Activated naive CD4-positive, alpha-beta T cell treated with anti-CD3 and anti-CD28 coated beads, Interleukin-2, amount 50 U/mL, for 24 hours (primary cell): ENCODE measurements around the gene NCOA4.
"Not testable (repeated sequence)": the region's sequence is repeated elsewhere in the genome, so short reads cannot be mapped to it uniquely, and the experiment has no call there.

Experiments used
- H3K27ac Mint-ChIP-seq: one replicate; pipeline ENCODE4 v1.8.0; 2021; ENCODE audit warnings: mild to moderate bottlenecking, mixed read lengths
- H3K27me3 Mint-ChIP-seq: one replicate; pipeline ENCODE4 v1.8.0; 2021; ENCODE audit warnings: mixed read lengths
- H3K36me3 Mint-ChIP-seq: one replicate; pipeline ENCODE4 v1.8.0; 2021; ENCODE audit warnings: mixed read lengths
- H3K4me1 Mint-ChIP-seq: one replicate; pipeline ENCODE4 v1.8.0; 2021; ENCODE audit warnings: mixed read lengths
- H3K4me3 Mint-ChIP-seq: one replicate; pipeline ENCODE4 v1.8.0; 2021; ENCODE audit warnings: mild to moderate bottlenecking, mixed read lengths
- H3K9me3 Mint-ChIP-seq: one replicate; pipeline ENCODE4 v1.8.0; 2021; ENCODE audit warnings: mixed read lengths

The NCOA4 gene

DNA sequence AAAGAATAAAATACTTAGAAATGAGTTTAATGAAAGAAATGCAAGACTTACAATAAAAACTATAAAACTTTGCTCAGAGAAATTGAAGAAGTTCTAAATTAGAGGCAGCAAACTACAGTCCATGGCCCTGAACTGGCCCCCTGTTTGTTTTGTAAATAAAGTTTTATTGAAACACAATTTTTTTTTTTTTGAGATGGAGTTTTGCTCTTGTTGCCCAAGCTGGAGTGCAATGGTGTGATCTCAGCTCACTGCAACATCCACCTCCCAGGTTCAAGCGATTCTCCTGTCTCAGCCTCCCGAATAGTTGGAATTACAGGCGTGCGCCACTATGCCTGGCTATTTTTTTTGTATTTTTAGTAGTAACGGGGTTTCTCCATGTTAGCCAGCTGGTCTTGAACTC lies 27.5 kb upstream of the NCOA4 start:
- not testable (repeated sequence) for H3K4me3 Mint-ChIP-seq, H3K27ac Mint-ChIP-seq, H3K9me3 Mint-ChIP-seq, H3K27me3 Mint-ChIP-seq, H3K36me3 Mint-ChIP-seq, H3K4me1 Mint-ChIP-seq

DNA sequence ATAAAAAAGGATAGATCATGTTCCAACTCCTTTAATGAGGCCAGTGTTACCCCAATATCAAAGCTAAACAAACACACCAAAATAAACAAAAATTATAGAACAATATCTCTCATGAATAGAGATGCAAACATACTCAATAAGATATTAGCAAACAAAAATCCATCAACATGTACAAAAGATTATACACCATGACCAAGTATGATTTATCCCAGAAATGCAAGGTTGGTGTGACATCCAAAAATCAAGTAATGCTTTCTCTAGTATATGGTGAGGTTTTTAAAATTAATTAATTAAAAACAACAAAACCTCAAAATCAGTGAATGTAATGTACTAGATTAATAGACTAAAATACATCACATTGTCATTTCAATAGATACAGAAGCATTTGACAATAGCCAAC lies 26.6 kb upstream of the NCOA4 start:
- Mint-ChIP-seq H3K36me3 (peaks cover 2% of the 10 kb centered on the region), H3K4me1 (no peaks in the 10 kb centered on the region), H3K27me3 (no peaks in the 10 kb centered on the region), H3K27ac (no peak overlapping the region), H3K4me3 (no peak overlapping the region), H3K9me3 (no peaks in the 10 kb centered on the region)

DNA sequence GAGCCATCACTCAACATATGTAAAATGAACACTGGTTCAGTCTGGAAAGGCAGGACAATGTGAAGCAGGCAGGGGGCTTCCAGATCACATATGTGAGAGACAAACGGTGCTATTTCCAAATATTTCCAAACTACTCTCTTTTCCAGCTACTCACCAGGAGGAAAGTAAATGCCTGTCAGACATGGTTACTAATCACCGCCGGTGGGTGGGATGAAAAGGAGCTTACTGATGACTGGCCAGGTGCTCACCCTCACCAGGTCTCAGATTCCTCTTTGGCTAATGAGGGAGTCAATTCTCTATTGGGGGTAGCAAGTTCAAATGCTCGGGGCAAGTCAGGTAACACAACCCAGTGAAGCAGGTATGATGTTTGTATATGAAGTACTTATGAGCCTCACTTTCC lies 25.3 kb upstream of the NCOA4 start:
- Mint-ChIP-seq H3K27ac (no peak overlapping the region), H3K36me3 (peaks cover 2% of the 10 kb centered on the region), H3K4me3 (no peak overlapping the region), H3K4me1 (no peaks in the 10 kb centered on the region), H3K27me3 (no peaks in the 10 kb centered on the region), H3K9me3 (no peaks in the 10 kb centered on the region)

DNA sequence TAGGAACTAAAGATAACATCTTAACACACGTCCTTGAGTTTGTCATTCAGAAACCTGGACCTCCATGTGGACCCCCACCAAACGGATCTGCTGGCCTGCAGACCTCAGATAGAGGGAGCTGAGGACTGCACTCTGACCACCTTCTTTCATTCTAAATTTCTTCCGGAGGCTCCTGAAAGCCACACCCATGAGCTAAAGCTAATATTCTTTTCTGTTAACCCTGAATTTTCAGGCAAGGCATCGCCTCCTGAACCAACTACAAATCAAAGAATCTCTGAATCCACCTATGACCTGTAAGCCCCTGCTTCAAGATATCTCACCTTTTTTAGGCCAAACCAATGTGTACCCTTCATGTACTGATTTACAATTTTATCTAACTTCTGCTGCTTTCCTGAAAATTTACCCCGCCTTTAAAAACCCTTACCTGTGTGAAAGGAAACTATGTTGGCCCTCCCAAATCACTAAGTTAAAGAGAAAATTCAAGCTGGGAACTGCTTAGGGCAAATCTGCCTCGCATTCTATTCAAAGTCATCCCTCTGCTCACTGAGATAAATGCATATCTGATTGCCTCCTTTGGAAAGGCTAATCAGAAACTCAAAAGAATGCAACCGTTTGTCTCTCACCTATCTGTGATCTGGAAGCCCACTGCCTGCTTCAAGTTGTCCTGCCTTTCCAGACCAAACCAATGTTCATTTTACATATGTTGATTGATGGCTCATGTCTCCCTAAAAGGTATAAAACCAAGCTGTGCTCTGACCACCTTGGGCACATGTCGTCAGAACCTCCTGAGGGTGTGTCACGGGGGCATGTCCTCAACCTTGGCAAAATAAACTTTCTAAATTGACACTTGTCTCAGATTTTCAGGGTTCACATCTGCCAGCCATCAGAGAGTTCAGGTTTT lies 23.4 kb upstream of the NCOA4 start:
- H3K27me3 Mint-ChIP-seq, result no peaks in the 10 kb centered on the region
- H3K4me1 Mint-ChIP-seq, result no peaks in the 10 kb centered on the region
- no peaks in the 10 kb centered on the region for H3K9me3 Mint-ChIP-seq
- H3K4me3 Mint-ChIP-seq, result no peak overlapping the region
- no peak overlapping the region for H3K27ac Mint-ChIP-seq
- peaks cover 2% of the 10 kb centered on the region for H3K36me3 Mint-ChIP-seq

DNA sequence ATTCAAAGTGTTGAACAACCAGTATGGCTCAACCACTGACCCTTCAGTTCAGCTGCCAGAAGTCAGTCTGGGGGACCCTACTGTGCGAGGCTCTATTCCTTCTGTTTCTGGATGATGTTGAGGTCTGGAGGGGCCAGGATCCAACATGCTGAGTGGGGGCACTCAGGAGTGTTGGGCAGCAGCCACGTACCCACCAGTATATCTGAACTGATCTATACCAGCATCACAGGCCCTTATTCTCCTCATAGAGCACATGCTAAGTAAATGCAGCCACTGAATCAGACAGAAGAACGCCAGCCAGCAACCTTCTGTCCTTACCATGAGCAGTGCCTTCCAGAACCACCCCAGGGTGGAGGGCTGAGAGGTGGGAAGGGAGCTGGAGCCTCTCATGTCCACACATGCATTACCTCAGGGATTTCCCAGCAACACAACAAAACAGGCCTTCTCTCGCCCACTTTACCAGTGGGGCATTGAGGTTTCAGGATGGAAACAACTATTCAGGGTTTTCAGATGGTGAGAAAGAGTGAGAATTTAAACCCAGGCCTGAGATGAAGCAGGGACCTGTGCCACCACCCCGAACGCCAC lies 22.5 kb upstream of the NCOA4 start:
- no peak overlapping the region for H3K27ac Mint-ChIP-seq

DNA sequence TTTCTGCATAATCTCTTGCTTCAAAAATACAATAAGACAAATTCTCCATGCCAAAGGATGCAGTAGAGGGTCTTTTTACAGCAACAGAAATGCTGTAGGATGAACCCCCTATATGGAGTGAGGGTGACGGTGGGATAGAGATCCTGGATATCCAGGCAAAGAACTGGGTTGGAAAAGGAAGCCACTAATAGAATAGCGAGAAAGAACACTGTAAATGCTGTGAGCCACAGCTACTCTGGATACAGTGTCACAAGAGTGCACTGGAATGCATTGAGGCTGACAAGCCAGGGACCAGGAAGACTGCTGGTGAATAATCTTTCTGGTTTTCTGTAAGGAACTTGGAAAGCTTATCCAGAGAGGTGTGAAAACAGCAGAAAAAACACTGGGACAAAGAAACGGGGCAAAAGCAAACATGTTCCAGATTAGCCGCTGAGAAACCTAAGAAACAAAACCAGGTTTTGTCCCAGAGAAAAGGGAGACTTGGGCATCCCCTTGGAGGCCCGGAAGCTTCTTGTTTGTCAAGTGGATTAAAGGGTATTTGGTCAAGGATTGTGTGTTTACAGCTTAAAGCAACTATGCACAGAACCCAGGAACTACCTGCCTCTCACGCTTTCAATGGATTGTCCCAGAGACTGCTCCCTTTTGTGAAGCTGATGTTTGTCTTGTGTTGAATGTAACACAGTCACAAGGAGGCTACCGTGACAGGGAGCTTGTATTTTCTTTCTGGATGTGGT lies 21.8 kb upstream of the NCOA4 start:
- no peaks in the 10 kb centered on the region for H3K27me3 Mint-ChIP-seq
- no peaks in the 10 kb centered on the region for H3K36me3 Mint-ChIP-seq
- H3K4me3 Mint-ChIP-seq, result no peak overlapping the region
- H3K4me1 Mint-ChIP-seq, result no peaks in the 10 kb centered on the region
- H3K9me3 Mint-ChIP-seq, result no peaks in the 10 kb centered on the region
- H3K27ac Mint-ChIP-seq, result no peak overlapping the region

More for the DNA sequence above, 22.5 kb upstream of the NCOA4 start:
- no peaks in the 10 kb centered on the region for H3K9me3 Mint-ChIP-seq
- H3K36me3 Mint-ChIP-seq, result peaks cover 2% of the 10 kb centered on the region
- H3K4me1 Mint-ChIP-seq, result no peaks in the 10 kb centered on the region
- H3K27me3 Mint-ChIP-seq, result no peaks in the 10 kb centered on the region
- no peak overlapping the region for H3K4me3 Mint-ChIP-seq

DNA sequence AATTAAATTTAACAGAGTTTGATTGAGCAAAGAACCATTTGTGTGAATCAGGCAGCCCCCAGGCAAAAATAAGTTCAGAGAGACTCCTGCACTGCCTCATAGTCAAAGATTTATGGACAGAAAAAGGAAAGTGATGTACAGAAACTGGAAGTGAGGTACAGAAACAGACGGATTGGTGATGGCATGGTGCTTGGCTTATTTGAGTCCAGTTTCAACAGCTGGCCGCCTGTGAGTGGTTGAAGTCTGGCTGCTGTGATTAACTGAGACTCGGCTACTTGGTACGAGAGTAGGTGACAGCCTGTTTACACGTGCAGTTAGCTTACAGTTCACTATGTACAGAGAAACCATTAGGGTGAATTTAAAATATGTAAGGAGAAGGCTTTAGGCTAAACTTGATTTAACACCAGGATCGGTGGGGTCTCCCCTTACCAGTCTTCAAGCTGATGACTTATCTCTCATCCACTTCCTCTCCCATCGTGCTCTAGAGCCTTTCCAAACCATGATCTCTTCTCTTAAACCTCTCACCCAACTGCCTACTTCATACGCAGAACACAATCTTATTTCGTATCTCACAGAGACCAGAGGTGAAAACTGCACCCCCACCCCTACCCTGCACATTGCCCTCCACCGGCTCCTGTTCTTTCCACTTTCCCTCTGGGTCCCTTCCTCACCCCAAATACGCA lies 20.7 kb upstream of the NCOA4 start:
- H3K4me1 Mint-ChIP-seq, result no peaks in the 10 kb centered on the region
- no peak overlapping the region for H3K27ac Mint-ChIP-seq
- H3K36me3 Mint-ChIP-seq, result no peaks in the 10 kb centered on the region
- no peaks in the 10 kb centered on the region for H3K27me3 Mint-ChIP-seq
- no peaks in the 10 kb centered on the region for H3K9me3 Mint-ChIP-seq
- no peak overlapping the region for H3K4me3 Mint-ChIP-seq

DNA sequence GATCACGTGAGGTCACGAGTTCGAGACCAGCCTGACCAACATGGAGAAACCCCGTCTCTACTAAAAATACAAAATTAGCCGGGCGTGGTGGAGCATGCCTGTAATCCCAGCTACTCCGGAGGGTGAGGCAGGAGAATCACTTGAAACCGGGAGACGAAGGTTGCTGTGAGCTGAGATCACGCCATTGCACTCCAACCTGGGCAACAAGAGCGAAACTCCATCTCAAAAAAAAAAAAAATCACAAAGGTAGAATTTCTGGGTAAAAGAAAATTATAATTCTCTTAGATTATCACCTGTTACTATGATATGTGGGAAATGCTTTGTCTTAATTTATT lies 19.0 kb upstream of the NCOA4 start:
- H3K27ac Mint-ChIP-seq, H3K4me3 Mint-ChIP-seq, H3K27me3 Mint-ChIP-seq, H3K9me3 Mint-ChIP-seq, H3K4me1 Mint-ChIP-seq, H3K36me3 Mint-ChIP-seq: not testable (repeated sequence)

DNA sequence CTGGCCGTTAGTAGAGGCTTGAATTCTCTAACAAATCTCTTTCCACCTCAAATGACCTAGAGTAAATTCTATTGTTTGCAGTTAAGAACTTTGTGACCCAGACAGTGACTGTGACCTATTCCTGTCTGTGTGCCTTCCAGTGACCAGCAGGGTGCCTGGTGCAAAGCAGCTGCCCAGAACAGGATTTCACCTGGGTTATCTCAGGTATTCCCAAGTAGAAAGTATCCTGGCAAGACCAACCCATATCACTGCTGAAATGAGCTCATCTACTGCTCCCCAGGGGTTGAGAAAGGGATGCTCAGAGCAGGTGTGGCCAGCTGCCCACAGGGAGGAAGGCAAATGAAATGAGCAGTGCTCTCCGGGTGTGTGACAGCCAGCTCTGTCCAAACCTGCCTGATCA lies 17.7 kb upstream of the NCOA4 start:
- no peaks in the 10 kb centered on the region for H3K4me1 Mint-ChIP-seq
- H3K36me3 Mint-ChIP-seq, result no peaks in the 10 kb centered on the region
- no peaks in the 10 kb centered on the region for H3K27me3 Mint-ChIP-seq
- H3K9me3 Mint-ChIP-seq, result no peaks in the 10 kb centered on the region
- H3K4me3 Mint-ChIP-seq, result no peak overlapping the region
- no peak overlapping the region for H3K27ac Mint-ChIP-seq

DNA sequence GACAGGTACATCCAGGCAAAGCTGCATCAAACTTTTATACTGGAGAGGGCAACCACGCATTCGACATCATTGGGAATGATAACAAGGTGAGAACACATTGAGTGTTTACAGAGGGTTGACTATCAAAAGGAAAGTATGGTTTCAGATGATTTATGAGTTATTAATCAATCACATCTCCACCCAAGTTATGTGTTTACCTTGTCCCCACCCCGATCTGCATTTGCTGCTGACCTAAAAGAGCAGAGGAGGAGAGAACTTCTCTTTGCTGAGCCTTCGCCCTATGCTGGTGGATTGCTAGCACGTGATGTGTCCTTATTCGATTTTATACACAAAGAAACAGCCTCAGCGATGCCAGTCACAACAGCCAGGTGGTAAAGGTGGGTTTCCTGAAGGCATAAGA lies 15.8 kb upstream of the NCOA4 start, which contains the start of gene MSMB:
TSS of gene MSMB (minus strand) at position 9 of the 400 bp plus-strand sequence. CDS start 32 bp downstream, outside the sequence.
- Mint-ChIP-seq H3K36me3 (no peaks in the 10 kb centered on the region), H3K27ac (no peak within 1 kb of the TSS), H3K4me3 (no peak within 1 kb of the TSS), H3K27me3 (no peaks in the 10 kb centered on the region), H3K4me1 (no peaks in the 10 kb centered on the region), H3K9me3 (no peaks in the 10 kb centered on the region)

DNA sequence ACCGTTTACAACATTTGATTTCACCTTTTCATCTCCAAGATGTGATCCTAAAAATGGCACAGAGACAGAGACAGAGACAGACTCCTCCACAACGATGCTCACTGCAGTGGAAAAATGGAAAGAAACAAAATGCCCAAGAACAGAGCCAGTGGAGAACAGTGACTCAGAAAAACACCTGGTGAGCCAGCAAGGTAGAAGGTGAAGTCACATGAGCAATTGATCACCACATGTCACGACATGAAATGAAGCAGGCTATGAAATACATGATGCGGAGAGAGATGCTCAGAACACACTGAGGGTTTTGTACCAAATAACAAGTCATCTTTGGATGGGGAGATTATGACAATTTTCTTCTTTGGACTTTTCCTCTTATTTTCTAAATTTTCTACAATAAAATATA lies 12.1 kb upstream of the NCOA4 start:
- Mint-ChIP-seq H3K9me3 (no peaks in the 10 kb centered on the region), H3K27me3 (no peaks in the 10 kb centered on the region), H3K36me3 (no peaks in the 10 kb centered on the region), H3K4me3 (no peak overlapping the region), H3K27ac (no peak overlapping the region), H3K4me1 (no peaks in the 10 kb centered on the region)

DNA sequence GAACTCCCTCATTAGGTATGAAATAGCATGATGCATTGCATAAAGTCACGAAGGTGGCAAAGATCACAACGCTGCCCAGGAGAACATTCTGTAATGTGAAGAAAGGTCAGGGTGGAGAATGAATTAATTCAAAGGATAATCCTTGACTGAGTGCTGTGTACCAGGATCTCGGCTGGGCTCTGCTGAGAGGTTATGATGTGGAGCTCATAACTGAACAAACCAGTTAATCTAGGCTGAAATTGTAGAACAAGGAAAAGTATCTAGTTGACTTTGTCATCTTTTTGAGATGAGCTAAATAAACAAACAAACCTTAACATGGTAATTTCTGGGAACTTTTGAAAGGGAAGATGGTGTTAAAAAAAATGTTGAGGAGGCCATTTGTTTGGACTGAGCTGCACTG lies 9.6 kb upstream of the NCOA4 start:
- Mint-ChIP-seq H3K4me1 (peaks cover 5% of the 10 kb centered on the region), H3K36me3 (no peaks in the 10 kb centered on the region), H3K27me3 (no peaks in the 10 kb centered on the region), H3K9me3 (no peaks in the 10 kb centered on the region), H3K4me3 (no peak overlapping the region), H3K27ac (no peak overlapping the region)

DNA sequence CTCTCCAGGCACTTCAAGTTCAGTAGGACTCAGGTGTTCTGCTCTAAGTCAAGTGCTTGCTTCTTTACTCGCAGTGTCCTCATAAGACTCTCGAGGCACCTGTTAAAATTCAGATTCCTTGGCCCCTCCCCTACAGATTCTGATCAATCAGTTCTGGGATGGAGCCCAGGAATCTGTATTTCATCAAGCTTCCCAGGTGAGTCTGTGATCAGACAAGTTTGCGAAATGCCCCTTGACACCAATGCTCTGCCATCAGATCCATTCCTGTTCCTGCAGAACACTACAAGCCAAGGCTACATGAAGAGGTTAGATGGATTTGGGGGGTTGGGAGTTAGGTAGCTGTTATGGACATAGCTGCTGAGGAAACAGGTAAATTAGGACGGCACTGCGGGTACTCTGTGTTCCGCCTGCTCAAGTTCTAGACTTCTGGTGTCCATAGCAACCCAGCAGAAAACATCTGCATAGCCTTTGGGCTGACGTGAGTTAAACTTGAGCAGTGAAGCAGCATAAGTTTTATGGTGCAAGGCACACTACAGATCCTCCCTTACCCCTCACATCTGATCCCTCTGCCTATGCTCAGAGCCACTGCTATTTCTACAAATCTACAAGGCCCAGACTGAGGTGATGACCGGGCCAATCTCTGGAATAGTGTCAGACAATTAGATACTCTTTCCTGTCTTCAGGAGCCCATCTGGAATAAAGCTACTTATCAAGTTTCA lies 6.8 kb upstream of the NCOA4 start:
- H3K27me3 Mint-ChIP-seq, result no peaks in the 10 kb centered on the region
- H3K4me3 Mint-ChIP-seq, result no peak overlapping the region

DNA sequence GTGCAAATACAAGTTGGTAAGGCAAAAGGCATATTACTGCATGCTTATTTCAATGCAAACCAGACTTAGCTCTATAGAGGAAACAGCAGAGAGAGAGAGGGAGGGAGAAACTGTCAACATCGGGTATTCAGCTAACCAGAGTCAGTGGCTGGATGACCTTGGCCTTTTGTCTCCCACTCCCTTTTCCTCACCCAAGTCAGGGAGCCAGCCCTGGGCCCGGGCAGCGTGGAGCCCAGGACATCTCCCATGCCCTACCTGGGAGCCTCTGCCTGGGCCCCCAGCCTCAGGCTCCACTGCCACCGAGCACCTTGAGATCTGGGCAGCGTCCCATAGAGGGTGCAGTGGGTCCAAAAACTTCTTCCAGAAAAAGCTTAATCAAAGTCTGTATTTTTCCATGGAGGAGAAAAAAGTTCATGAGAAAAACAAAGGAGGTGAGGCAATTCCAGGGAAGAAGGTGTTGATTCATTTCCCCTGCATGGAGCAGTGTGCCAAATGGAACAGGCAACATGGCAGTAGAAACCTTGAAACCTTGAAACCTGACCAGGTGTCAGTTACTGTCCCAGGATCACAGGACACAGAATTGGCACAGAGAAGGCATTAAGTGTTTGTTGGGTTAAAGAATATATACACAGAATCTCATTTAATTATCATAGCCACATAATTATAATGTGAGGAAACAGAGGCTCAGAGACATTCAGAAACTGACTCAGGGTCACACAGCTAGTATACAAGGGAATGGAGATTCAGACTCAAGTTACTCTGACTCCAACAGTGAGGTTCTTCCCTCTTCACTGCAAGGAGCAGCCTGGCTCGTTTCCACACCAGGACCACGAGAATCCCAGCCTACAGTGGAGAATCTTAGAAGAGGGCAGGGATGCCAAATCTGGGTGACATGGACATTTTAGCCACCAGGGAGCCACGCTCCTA lies 5.8 kb upstream of the NCOA4 start:
- Mint-ChIP-seq H3K36me3 (no peaks in the 10 kb centered on the region), H3K27me3 (no peaks in the 10 kb centered on the region), H3K4me1 (peaks cover 5% of the 10 kb centered on the region), H3K27ac (no peak overlapping the region), H3K4me3 (no peak overlapping the region), H3K9me3 (no peaks in the 10 kb centered on the region)

More for the DNA sequence above, 6.8 kb upstream of the NCOA4 start:
- peaks cover 5% of the 10 kb centered on the region for H3K4me1 Mint-ChIP-seq
- no peaks in the 10 kb centered on the region for H3K9me3 Mint-ChIP-seq
- H3K36me3 Mint-ChIP-seq, result no peaks in the 10 kb centered on the region
- H3K27ac Mint-ChIP-seq, result no peak overlapping the region
